Measurements from ENCODE around the gene CABLES2. TPM values are rescaled to one million over a fixed set of nuclear protein-coding genes. Genes with fewer than 3 reads are reported as not detected.

CABLES2 gene
- total and polyA plus RNA-seq, 2 of the 4 experiments (the other 2 are of a cell fraction) = 1.4 to 5.1 TPM

DNA sequence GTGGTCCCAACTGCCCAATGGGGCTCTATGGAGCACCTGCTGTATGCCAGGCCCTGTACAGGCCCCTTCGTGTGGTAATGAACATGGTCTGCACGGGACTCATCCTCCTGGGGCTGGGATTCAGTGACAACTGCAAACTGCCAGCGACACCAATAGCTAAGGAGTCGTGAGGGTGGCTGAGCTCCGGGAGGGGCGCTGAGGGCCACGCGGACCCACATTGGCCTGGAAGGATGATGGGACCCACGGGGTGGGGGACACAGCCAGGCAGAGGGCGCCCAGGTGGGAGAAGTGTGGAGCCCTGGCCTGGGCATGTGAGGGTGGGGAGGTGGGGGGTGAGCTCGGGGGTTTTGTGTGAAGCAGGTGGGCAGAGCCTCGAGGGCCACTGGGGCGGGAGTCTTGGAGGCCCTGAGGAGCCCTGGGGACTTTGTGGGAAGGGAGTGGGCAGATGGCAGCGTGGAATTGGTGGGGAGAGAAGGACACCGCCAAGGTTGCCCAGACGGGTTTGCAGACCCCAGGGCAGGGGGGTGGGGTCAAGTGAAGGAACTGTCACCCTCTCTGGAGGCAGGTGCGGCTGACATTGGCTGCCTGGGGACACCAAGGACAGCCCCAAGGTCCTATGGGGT lies 46.2 kb upstream of the CABLES2 start:
- ChIA-PET CTCF (no interaction called here), POLR2A (ENCODE audit: unreplicated experiment) (no interaction called here)
- no peak overlapping the region for H3K4me3 ChIP-seq (ENCODE audit: insufficient read depth, low read depth, low read length)
- H2BK5ac ChIP-seq (ENCODE audit: low read depth, low read length, poor library complexity, severe bottlenecking) = no peak overlapping the region
- H2AK9ac ChIP-seq (replicated peaks; ENCODE audit: low read depth, low read length, poor library complexity) = peak overlapping the region; percentile 55
- BruUV-seq (replicated peaks) = no TSS peak
- no peak overlapping the region for H4K8ac ChIP-seq (ENCODE audit: low read depth in 2 of 2, low read length in 2 of 2)
- H3K27me3 ChIP-seq (ENCODE audit: control insufficient read depth, insufficient read depth, low read length) = peaks cover 60% of the 10 kb centered on the region
- H4K5ac ChIP-seq (ENCODE audit: low read depth, low read length) = no peak overlapping the region
- in situ Hi-C loops (cut with MboI; ENCODE audit: low sequenced_read_pairs) = no loop called here
- no peak overlapping the region for H2BK20ac ChIP-seq (ENCODE audit: low read depth, low read length)
- no peaks in the 10 kb centered on the region for H4K20me1 ChIP-seq (ENCODE audit: insufficient read depth, low read length)
- ATAC-seq (ENCODE audit: low read depth) = no peak
- no peak overlapping the region for H3K23ac ChIP-seq (ENCODE audit: low read depth, low read length)
- H3K14ac ChIP-seq (replicated peaks; ENCODE audit: low read depth, low read length) = no peak overlapping the region
- no peak overlapping the region for H2BK120ac ChIP-seq (ENCODE audit: low read depth, low read length)
- TF ChIP-seq MAZ (IDR thresholded peaks at IDR 0.05; ENCODE audit: borderline replicate concordance, low read depth, low read length) (no peak), FOS (IDR thresholded peaks at IDR 0.05; ENCODE audit: low read depth, low read length) (no peak)
- TF ChIP-seq, protein P1, sequence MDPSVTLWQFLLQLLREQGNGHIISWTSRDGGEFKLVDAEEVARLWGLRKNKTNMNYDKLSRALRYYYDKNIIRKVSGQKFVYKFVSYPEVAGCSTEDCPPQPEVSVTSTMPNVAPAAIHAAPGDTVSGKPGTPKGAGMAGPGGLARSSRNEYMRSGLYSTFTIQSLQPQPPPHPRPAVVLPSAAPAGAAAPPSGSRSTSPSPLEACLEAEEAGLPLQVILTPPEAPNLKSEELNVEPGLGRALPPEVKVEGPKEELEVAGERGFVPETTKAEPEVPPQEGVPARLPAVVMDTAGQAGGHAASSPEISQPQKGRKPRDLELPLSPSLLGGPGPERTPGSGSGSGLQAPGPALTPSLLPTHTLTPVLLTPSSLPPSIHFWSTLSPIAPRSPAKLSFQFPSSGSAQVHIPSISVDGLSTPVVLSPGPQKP (IDR thresholded peaks at IDR 0.05; ENCODE audit: borderline replicate concordance, low read depth, low read length) = no peak
- WGBS, 2 experiments (ENCODE audit: extremely low coverage in 2 of 2, insufficient read length in 1 of 2) = 75% methylated on average over 5 of the region's 17 CpGs; no CpG with 5 or more reads in 1 of the 2 experiments
- no peak overlapping the region for H2BK15ac ChIP-seq (ENCODE audit: low read depth, low read length)
- no peaks in the 10 kb centered on the region for H3K36me3 ChIP-seq (ENCODE audit: control insufficient read depth, insufficient read depth, low read length)
- H3K79me1 ChIP-seq (ENCODE audit: low read depth in 1 of 2, low read length in 2 of 2) = no peaks in the 10 kb centered on the region
- no peak overlapping the region for H4K91ac ChIP-seq (ENCODE audit: insufficient read depth, low read depth, low read length)
- no peak overlapping the region for H3K18ac ChIP-seq (ENCODE audit: low read depth, low read length)
- dilution Hi-C loops (cut with HindIII; ENCODE audit: low sequenced_read_pairs, unreplicated experiment) = no loop called here
- H2AK5ac ChIP-seq (ENCODE audit: low read depth, low read length) = no peak overlapping the region
- DNase-seq = no peak
- H3K4me2 ChIP-seq (ENCODE audit: low read depth, low read length) = no peak overlapping the region
- H3K9me3 ChIP-seq (ENCODE audit: control insufficient read depth, insufficient read depth, low read length) = no peaks in the 10 kb centered on the region
- H3K9me1 ChIP-seq (ENCODE audit: insufficient read depth, low read length) = no peaks in the 10 kb centered on the region
- H3K27ac ChIP-seq (ENCODE audit: insufficient read depth, low read length) = no peak overlapping the region
- no peak overlapping the region for H3K56ac ChIP-seq (ENCODE audit: extremely low read depth, insufficient read depth, low read length)
- no peak overlapping the region for H3K4ac ChIP-seq (ENCODE audit: low read depth, low read length)
- H2AFZ ChIP-seq (replicated peaks; ENCODE audit: low read length, poor library complexity) = no peak overlapping the region
- intact Hi-C loops (cut with micrococcal nuclease) = no loop called here
- H3K4me1 ChIP-seq (ENCODE audit: control insufficient read depth, insufficient read depth, low read length) = no peaks in the 10 kb centered on the region
- H3K9ac ChIP-seq (ENCODE audit: low read depth, low read length) = no peak overlapping the region

Measured in IMR-90 (cell line).